MM.1S (cell line): ENCODE measurements around the gene DACH1.

Experiments used
- DNase-seq: peaks from one replicate; pipeline ENCODE4 v3.0.0-alpha.2; 2015
- H2AFZ ChIP-seq: fragments of 300-600 bp; sonication (generic); 2 replicates; pipeline ENCODE4 v1.6.0; 2016; ENCODE audit warnings: antibody characterized with exemption, low read length
- H3F3A ChIP-seq: fragments of 300-600 bp; sonication (generic); 2 replicates; pipeline ENCODE4 v1.6.1; 2016; ENCODE audit warnings: mild to moderate bottlenecking, antibody characterized with exemption, low read length, moderate library complexity, mixed read lengths; ENCODE audit not compliant: insufficient read depth
- H3K27ac ChIP-seq: fragments of 300-600 bp; sonication (generic); 2 replicates; pipeline ENCODE4 v1.5.1; 2016; ENCODE audit warnings: mild to moderate bottlenecking, low read length
- H3K27me3 ChIP-seq: fragments of 300-600 bp; sonication (generic); replicated peaks from 2 replicates; pipeline ENCODE4 v1.6.0; 2016; ENCODE audit warnings: low read length; ENCODE audit not compliant: insufficient read depth
- H3K36me3 ChIP-seq: fragments of 300-600 bp; sonication (generic); replicated peaks from 2 replicates; pipeline ENCODE4 v1.6.1; 2016; ENCODE audit warnings: mild to moderate bottlenecking, low read length, mixed read lengths; ENCODE audit not compliant: insufficient read depth
- H3K4me1 ChIP-seq: fragments of 300-600 bp; sonication (generic); 2 replicates; pipeline ENCODE4 v1.6.1; 2016; ENCODE audit warnings: low read length, mixed read lengths
- H3K4me2 ChIP-seq: fragments of 300-600 bp; sonication (generic); 2 replicates; pipeline ENCODE4 v1.6.0; 2016; ENCODE audit warnings: low read depth, low read length
- H3K4me3 ChIP-seq: fragments of 300-600 bp; sonication (generic); 2 replicates; pipeline ENCODE4 v1.5.1; 2016; ENCODE audit warnings: low read length, mixed read lengths
- H3K79me2 ChIP-seq: fragments of 300-600 bp; sonication (generic); 2 replicates; pipeline ENCODE4 v1.6.1; 2016; ENCODE audit warnings: mixed run types, low read length, mixed read lengths
- H3K9ac ChIP-seq: fragments of 300-600 bp; sonication (generic); 2 replicates; pipeline ENCODE4 v1.6.1; 2016; ENCODE audit warnings: low read length, mixed read lengths
- H3K9me2 ChIP-seq: fragments of 300-600 bp; sonication (generic); replicated peaks from 2 replicates; pipeline ENCODE4 v1.6.1; 2016; ENCODE audit warnings: mild to moderate bottlenecking, low read length, mixed read lengths; ENCODE audit not compliant: insufficient read depth
- H3K9me3 ChIP-seq: fragments of 300-600 bp; sonication (generic); replicated peaks from 2 replicates; pipeline ENCODE4 v1.6.1; 2016; ENCODE audit warnings: mild to moderate bottlenecking, low read length, mixed read lengths; ENCODE audit not compliant: insufficient read depth
- H4K20me1 ChIP-seq: fragments of 300-600 bp; sonication (generic); 2 replicates; pipeline ENCODE4 v1.6.1; 2016; ENCODE audit warnings: mild to moderate bottlenecking, low read length, moderate library complexity, mixed read lengths; ENCODE audit not compliant: insufficient read depth
- EZH2 ChIP-seq: fragments of 300-600 bp; sonication (generic); optimal IDR thresholded peaks from 2 replicates; pipeline ENCODE3; 2017; ENCODE audit warnings: low read depth, mild to moderate bottlenecking, antibody characterized with exemption, low read length, mixed read lengths
- EZH2phosphoT487 ChIP-seq: fragments of 300-600 bp; sonication (generic); IDR thresholded peaks from 2 replicates; pipeline ENCODE4 v1.6.1; 2018; ENCODE audit warnings: antibody characterized with exemption, low read length
- TF ChIP-seq, protein P1 (sequence below): fragments of 300-600 bp; sonication (generic); IDR thresholded peaks from 2 replicates; pipeline ENCODE4 v1.5.1; 2016; ENCODE audit warnings: antibody characterized with exemption, low read length, mixed read lengths

The DACH1 gene

DNA sequence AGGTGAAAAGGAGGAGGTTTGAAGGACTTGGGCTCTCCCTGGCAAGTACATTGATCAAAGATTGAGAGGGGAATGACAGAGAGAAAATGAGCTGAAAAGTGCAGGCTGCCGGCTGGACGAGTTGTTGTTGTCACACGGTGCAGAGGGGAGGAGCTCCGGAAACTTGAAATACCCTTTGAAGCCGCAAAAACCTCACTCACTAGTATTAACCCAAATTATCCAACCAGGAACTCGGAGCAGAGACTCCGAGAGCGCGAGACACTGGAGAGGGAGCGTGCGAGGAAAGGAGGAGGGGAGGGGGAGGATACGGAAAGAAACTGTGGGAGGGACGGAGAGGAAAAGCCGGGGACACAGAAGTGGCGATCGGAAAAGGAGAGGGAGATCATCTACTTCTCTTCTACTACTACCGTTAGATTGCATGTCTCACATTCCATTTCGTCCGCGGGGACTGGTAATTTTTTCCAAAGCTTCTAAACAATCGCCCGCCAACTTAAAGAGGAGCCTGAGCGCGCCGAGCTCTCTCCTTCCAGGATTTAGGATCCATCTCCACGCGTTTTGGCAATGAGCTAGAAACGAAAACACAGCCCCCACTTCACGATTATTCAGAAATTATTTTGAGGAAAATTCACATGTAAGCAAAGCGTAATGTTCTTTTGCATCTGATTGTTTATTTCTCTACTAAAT lies at the start of gene DACH1:
TSS of gene DACH1 (minus strand) at position 74 of the 684 bp plus-strand sequence.
- H3K4me3 ChIP-seq = peak within 1 kb of the TSS; percentile 75
- no peaks in the 10 kb centered on the region for H3K4me1 ChIP-seq
- H3K9me3 ChIP-seq = no peaks in the 10 kb centered on the region
- no peaks in the 10 kb centered on the region for H3K9me2 ChIP-seq
- DNase-seq = peak; percentile 51
- TF ChIP-seq, protein P1, sequence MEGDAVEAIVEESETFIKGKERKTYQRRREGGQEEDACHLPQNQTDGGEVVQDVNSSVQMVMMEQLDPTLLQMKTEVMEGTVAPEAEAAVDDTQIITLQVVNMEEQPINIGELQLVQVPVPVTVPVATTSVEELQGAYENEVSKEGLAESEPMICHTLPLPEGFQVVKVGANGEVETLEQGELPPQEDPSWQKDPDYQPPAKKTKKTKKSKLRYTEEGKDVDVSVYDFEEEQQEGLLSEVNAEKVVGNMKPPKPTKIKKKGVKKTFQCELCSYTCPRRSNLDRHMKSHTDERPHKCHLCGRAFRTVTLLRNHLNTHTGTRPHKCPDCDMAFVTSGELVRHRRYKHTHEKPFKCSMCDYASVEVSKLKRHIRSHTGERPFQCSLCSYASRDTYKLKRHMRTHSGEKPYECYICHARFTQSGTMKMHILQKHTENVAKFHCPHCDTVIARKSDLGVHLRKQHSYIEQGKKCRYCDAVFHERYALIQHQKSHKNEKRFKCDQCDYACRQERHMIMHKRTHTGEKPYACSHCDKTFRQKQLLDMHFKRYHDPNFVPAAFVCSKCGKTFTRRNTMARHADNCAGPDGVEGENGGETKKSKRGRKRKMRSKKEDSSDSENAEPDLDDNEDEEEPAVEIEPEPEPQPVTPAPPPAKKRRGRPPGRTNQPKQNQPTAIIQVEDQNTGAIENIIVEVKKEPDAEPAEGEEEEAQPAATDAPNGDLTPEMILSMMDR = no peak
- TF ChIP-seq EZH2phosphoT487 (no peak), EZH2 (no peak)
- no peaks in the 10 kb centered on the region for H3K36me3 ChIP-seq
- no peaks in the 10 kb centered on the region for H3K79me2 ChIP-seq
- H4K20me1 ChIP-seq = no peaks in the 10 kb centered on the region
- H3F3A ChIP-seq = no peaks in the 10 kb centered on the region
- no peak within 1 kb of the TSS for H3K27ac ChIP-seq
- peak within 1 kb of the TSS; percentile 72 for H2AFZ ChIP-seq
- H3K4me2 ChIP-seq = peak within 1 kb of the TSS; percentile 68; the same call in 1 of the 2 replicates
- H3K27me3 ChIP-seq = no peaks in the 10 kb centered on the region
- H3K9ac ChIP-seq = peak within 1 kb of the TSS; percentile 31; the same call in 1 of the 2 replicates

DNA sequence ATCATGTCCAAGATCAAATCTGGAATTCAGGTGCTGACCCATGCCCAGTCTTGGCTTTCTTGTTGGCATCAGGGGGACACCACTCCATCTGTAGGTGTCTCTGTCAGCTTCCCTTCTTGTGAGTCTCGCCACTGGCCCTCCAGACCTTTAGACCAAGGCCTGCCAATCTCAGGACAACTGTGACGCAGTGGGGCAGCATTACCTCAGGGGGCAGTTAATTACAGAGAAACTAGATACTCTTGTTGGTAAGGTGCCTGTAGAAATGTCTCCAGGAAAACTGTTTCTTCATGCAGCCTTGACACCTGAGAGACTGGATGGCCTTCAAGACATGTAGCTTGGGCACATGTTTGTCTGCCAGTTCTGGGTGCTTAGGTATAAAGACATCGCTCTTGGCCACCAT lies 46.7 kb upstream of the DACH1 start:
- Histone ChIP-seq H2AFZ (no peak overlapping the region), H3K36me3 (no peaks in the 10 kb centered on the region), H4K20me1 (no peaks in the 10 kb centered on the region), H3K9ac (no peak overlapping the region), H3K27me3 (no peaks in the 10 kb centered on the region), H3K79me2 (no peaks in the 10 kb centered on the region), H3K4me3 (no peak overlapping the region), H3F3A (no peaks in the 10 kb centered on the region), H3K4me2 (no peak overlapping the region), H3K4me1 (no peaks in the 10 kb centered on the region), H3K27ac (no peak overlapping the region), H3K9me3 (no peaks in the 10 kb centered on the region), H3K9me2 (no peaks in the 10 kb centered on the region)
- TF ChIP-seq EZH2 = no peak
- TF ChIP-seq, protein P1 = no peak
- no peak for TF ChIP-seq EZH2phosphoT487
- no peak for DNase-seq

DNA sequence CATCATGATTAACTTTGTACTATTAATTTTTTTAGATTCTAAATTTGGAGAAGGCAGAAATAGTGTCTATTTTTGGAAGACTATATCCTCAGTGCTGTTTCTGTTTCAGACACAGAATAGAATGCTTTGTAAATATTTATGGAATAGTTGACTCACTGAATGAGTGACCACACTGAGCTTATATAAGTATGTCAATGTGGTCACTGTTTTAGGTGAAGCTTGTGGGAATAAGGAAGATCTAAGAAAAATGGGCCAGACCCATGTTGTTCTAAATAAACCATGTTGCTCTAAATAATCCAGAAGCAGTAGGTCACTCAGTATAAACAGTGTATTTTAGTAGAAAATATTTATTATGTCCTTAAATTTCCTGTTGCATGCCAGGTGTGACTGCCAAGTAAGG lies 45.5 kb upstream of the DACH1 start:
- Histone ChIP-seq H3F3A (no peaks in the 10 kb centered on the region), H3K36me3 (no peaks in the 10 kb centered on the region), H3K9me3 (no peaks in the 10 kb centered on the region), H3K9me2 (no peaks in the 10 kb centered on the region), H4K20me1 (no peaks in the 10 kb centered on the region), H3K27me3 (no peaks in the 10 kb centered on the region), H3K27ac (no peak overlapping the region), H2AFZ (no peak overlapping the region), H3K4me2 (no peak overlapping the region), H3K9ac (no peak overlapping the region), H3K4me1 (no peaks in the 10 kb centered on the region), H3K79me2 (no peaks in the 10 kb centered on the region), H3K4me3 (no peak overlapping the region)
- no peak for DNase-seq
- TF ChIP-seq EZH2 = no peak
- TF ChIP-seq, protein P1 = no peak
- no peak for TF ChIP-seq EZH2phosphoT487
